NCI-H1105 treated with DMSO at 0.1 percent for 48 hours (cell line): Measurements from ENCODE around the gene KLF13.
A peak's percentile ranks its signal among the peaks of the same experiment; 100 is the strongest.

Experiments
- DNase-seq: peaks from one replicate; lab custom pipeline; 2025; lab: John Stamatoyannopoulos, UW

The KLF13 gene

GRCh38 chr15:31382713-31383045, 56.0 kb downstream of the KLF13 start:
- DNase-seq: no peak

GRCh38 chr15:31383139-31383538, 56.5 kb downstream of the KLF13 start:
- DNase-seq: no peak

- DNase-seq: no peak
Measured at GRCh38 chr15:31384568-31384967, 57.9 kb downstream of the KLF13 start.

DNA sequence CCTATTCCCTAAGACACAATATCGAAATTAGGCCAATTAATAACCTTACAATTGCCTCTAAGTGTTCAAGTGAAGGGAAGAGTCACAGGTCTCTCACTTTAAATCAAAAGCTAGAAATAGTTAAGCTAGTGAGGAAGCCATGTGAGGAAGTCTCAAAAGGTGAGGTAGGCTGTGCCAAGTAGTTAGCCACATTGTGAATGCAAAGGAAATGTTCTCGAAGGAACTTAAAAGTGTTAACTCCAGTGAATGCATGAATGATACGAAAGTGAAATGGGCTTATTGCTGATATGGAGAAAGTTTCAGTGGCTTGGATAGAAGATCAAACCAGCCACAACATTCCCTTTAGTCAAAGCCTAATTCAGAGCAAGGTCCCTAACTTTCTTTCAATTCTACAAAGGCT, 59.1 kb downstream of the KLF13 start:
- no peak for DNase-seq

DNA sequence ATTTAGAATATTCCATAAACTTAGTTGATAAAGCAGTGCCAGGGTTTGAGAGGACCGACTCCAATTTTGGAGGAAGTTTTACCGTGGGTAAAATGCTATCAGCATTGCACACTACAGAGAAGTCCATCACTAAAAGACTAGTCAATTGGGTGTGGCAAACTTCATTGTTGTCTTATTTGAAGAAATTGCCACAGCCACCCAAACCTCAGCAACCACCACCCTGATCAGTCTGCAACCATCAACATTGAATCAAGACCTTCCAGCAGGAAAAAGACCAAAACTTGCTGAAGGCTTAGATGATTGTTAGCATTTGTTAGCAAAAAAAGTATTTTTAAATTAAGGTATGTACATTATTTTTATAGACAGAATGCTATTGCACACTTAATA, 60.5 kb downstream of the KLF13 start:
- no peak for DNase-seq

- DNase-seq: peak; percentile 86
Measured at GRCh38 chr15:31387479-31388118, 61.0 kb downstream of the KLF13 start.

DNA sequence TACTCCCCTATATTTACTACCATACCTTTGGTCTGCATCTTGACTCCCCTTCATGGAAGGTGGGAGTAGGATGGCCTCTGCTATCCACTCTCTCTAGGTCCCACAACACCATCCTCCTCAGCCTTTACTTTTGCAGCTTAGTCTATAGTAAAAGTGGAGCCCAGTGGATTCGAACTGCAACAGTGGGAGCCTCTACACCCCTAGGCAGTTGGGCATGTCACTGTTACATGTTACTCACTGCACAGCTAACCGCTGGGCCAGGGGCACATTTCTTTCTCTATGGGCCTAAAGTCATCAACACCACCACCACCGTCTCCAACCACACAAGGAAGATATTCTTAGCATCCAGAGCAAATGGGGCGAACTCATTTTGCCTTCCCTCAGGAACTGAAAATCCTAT, 62.9 kb downstream of the KLF13 start:
- no peak for DNase-seq

GRCh38 chr15:31390029-31390428, 63.4 kb downstream of the KLF13 start:
- no peak for DNase-seq

- no peak for DNase-seq
Measured at GRCh38 chr15:31390777-31391486, 64.3 kb downstream of the KLF13 start.

GRCh38 chr15:31391687-31392671, 65.3 kb downstream of the KLF13 start:
- no peak for DNase-seq

- DNase-seq: no peak
Measured at GRCh38 chr15:31392761-31393401, 66.2 kb downstream of the KLF13 start.

- no peak for DNase-seq
Measured at GRCh38 chr15:31393444-31394091, 66.9 kb downstream of the KLF13 start.

DNA sequence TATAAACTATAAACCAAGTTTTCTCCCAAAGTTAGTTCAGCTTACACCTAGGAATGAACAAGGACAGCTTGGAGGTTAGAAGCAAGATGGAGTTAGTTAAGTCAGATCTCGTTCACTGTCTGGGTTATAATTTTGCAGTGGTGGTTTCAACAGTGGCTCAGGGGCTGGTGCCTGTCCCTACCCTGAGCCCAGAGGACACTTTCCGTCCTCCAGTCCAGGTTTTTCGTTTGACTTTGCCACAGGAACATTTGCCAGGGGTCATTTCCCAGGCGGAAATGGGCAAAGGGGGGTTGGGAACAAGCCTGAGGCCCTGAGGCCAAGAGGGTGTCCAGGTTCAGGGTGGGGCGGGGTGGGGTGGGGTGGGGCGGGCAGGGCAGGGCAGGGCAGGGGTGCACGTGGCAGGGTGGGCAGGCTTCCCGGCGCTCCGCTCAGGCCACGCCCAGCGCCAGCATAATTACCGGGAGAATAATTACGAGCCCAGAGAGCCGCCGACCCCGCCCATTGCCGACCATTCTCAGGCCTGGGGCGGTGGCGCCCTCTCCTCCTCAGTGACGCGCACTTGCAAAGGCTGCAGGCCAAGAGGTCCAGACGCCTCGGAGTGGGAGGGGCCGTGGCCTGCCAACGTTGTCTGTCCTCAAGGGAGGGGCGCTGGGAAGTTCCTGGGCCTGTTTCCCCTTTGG, 70.4 kb downstream of the KLF13 start:
- DNase-seq: peak; percentile 85

GRCh38 chr15:31397851-31398661, 71.4 kb downstream of the KLF13 start:
- peak; percentile 86 for DNase-seq

DNA sequence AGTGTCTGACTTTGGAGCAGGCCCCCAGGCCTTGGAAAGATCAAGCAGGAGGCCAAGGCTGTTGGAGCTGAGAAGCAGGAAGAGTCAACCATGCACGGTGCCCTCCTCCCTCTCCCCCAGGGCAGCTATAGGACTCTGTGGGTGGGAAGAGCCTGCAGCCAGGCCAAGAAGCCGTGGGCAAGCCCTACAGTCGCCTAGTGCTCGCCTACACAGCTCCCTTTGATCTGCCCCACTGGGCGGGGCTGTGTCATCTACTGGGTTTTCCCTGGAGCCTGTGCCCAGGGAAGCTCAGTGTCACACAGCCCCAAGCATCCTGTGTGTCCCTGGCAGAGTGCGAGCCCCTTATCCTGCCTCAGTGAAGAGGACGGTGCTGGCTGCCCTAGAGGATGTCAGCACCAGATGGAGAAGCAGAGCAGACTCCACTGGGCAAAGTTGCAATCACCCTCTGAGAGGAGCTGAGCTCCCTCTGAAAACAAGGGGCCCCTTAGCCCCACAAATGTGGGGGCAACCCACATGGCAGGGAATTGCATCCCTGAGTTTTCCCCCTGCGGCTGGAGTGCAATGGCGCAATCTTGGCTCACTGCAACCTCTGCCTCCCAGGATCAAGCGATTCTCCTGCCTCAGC, 72.2 kb downstream of the KLF13 start:
- no peak for DNase-seq

- DNase-seq: no peak
Measured at GRCh38 chr15:31399544-31400171, 73.0 kb downstream of the KLF13 start.

GRCh38 chr15:31400222-31400927, 73.7 kb downstream of the KLF13 start:
- DNase-seq: no peak

DNA sequence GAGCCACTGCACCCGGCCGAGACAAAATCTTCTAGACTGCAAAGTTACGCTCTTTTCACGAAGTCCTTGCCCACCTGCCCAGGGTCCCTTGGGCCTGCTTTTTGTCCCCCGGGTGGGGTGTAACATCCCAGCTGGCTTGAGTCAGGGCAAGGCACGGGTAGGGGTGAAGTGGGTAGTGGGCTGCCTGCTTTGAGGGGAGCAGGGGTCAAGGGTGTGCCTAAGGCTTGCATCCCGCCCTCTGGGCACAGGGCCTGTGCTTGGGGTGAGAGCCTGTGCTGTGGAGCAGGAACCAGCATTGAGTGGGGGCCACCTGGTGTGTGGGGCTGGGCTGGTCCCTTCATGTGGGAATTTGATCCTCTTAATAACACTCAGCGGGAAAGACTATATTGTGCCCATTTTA, 74.6 kb downstream of the KLF13 start:
- DNase-seq: no peak

- no peak for DNase-seq
Measured at GRCh38 chr15:31402003-31402402, 75.4 kb downstream of the KLF13 start.
